GM12872 (cell line): ENCODE data around the gene RAPGEF4.
A peak's percentile ranks its signal among the peaks of the same experiment; 100 is the strongest.

Experiments used
- CTCF ChIP-seq: IDR thresholded peaks from 3 replicates; pipeline ENCODE4 v1.5.1; 2011; ENCODE audit warnings: low read depth, mild to moderate bottlenecking, low read length, moderate library complexity; ENCODE audit not compliant: insufficient read depth

RAPGEF4 gene

GRCh38 chr2:172968061-172968469 is 232.4 kb downstream of the RAPGEF4 start:
- TF ChIP-seq CTCF = no peak

GRCh38 chr2:172969166-172969565 is 233.5 kb downstream of the RAPGEF4 start:
- TF ChIP-seq CTCF = no peak

GRCh38 chr2:172969609-172970008 is 234.0 kb downstream of the RAPGEF4 start:
- no peak for TF ChIP-seq CTCF

GRCh38 chr2:172970660-172971059 is 235.0 kb downstream of the RAPGEF4 start:
- no peak for TF ChIP-seq CTCF

GRCh38 chr2:172972005-172972619 is 236.5 kb downstream of the RAPGEF4 start:
- peak; percentile 91 for TF ChIP-seq CTCF

- TF ChIP-seq CTCF = no peak
Observed at GRCh38 chr2:172974762-172975161, 239.1 kb downstream of the RAPGEF4 start.

GRCh38 chr2:172976116-172976515 is 240.5 kb downstream of the RAPGEF4 start:
- TF ChIP-seq CTCF = no peak
